UCSD-AML1 (cell line): ENCODE measurements around the gene HS6ST2.
A peak's percentile ranks its signal among the peaks of the same experiment; 100 is the strongest.

ENCODE experiments used
- DNase-seq: peaks from one replicate; lab custom pipeline; 2025; ENCODE audit not compliant: unreplicated experiment; lab: John Stamatoyannopoulos, UW

The HS6ST2 gene

GRCh38 chrX:132748268-132748667 is 210.2 kb downstream of the HS6ST2 start:
- no peak for DNase-seq

- DNase-seq, result no peak
Measured at GRCh38 chrX:132745593-132745992, 212.8 kb downstream of the HS6ST2 start.

GRCh38 chrX:132744470-132744869 is 214.0 kb downstream of the HS6ST2 start:
- no peak for DNase-seq

- no peak for DNase-seq
Measured at GRCh38 chrX:132743086-132743485, 215.3 kb downstream of the HS6ST2 start.

GRCh38 chrX:132742246-132742645 is 216.2 kb downstream of the HS6ST2 start:
- DNase-seq, result no peak

GRCh38 chrX:132741689-132742088 is 216.7 kb downstream of the HS6ST2 start:
- no peak for DNase-seq

- no peak for DNase-seq
Measured at GRCh38 chrX:132740316-132741123, 217.9 kb downstream of the HS6ST2 start.

- no peak for DNase-seq
Measured at GRCh38 chrX:132738951-132739350, 219.5 kb downstream of the HS6ST2 start.

GRCh38 chrX:132737743-132738142 is 220.7 kb downstream of the HS6ST2 start:
- DNase-seq, result peak; percentile 63

- DNase-seq, result no peak
Measured at GRCh38 chrX:132732236-132732635, 226.2 kb downstream of the HS6ST2 start.

- no peak for DNase-seq
Measured at GRCh38 chrX:132730726-132731125, 227.7 kb downstream of the HS6ST2 start.

GRCh38 chrX:132730266-132730665 is 228.2 kb downstream of the HS6ST2 start:
- no peak for DNase-seq

- no peak for DNase-seq
Measured at GRCh38 chrX:132728296-132728695, 230.1 kb downstream of the HS6ST2 start.

- no peak for DNase-seq
Measured at GRCh38 chrX:132718431-132718958, 239.9 kb downstream of the HS6ST2 start.

GRCh38 chrX:132716006-132716405 is 242.4 kb downstream of the HS6ST2 start:
- DNase-seq, result no peak

GRCh38 chrX:132714913-132715312 is 243.5 kb downstream of the HS6ST2 start:
- DNase-seq, result no peak

GRCh38 chrX:132712350-132712749 is 246.1 kb downstream of the HS6ST2 start:
- no peak for DNase-seq

- no peak for DNase-seq
Measured at GRCh38 chrX:132710656-132711155, 247.7 kb downstream of the HS6ST2 start.

- DNase-seq, result no peak
Measured at GRCh38 chrX:132708529-132708928, 249.9 kb downstream of the HS6ST2 start.

GRCh38 chrX:132704769-132705168 is 253.7 kb downstream of the HS6ST2 start:
- DNase-seq, result no peak

- no peak for DNase-seq
Measured at GRCh38 chrX:132694382-132694781, 264.0 kb downstream of the HS6ST2 start.

GRCh38 chrX:132692526-132692925 is 265.9 kb downstream of the HS6ST2 start:
- DNase-seq, result no peak

GRCh38 chrX:132692066-132692465 is 266.4 kb downstream of the HS6ST2 start:
- no peak for DNase-seq
